Hepatocyte (in vitro differentiated cells): ENCODE results near the gene TMC1.

Source experiments
- EZH2 ChIP-seq: fragments of 200-600 bp; sonication (generic); IDR thresholded peaks from 2 replicates; pipeline ENCODE4 v1.6.1; 2016; ENCODE audit warnings: antibody characterized with exemption, mild to moderate bottlenecking, borderline replicate concordance
- EZH2phosphoT487 ChIP-seq: fragments of 200-600 bp; sonication (generic); IDR thresholded peaks from one replicate; pipeline ENCODE4 v1.6.1; 2018; ENCODE audit warnings: antibody characterized with exemption, mild to moderate bottlenecking, low read depth, moderate library complexity; ENCODE audit not compliant: unreplicated experiment, severe bottlenecking
- TF ChIP-seq, protein P1 (sequence below): fragments of 200-600 bp; sonication (generic); IDR thresholded peaks from 2 replicates; pipeline ENCODE4 v1.5.1; 2016; ENCODE audit warnings: antibody characterized with exemption, mild to moderate bottlenecking; ENCODE audit not compliant: poor library complexity

DNA sequence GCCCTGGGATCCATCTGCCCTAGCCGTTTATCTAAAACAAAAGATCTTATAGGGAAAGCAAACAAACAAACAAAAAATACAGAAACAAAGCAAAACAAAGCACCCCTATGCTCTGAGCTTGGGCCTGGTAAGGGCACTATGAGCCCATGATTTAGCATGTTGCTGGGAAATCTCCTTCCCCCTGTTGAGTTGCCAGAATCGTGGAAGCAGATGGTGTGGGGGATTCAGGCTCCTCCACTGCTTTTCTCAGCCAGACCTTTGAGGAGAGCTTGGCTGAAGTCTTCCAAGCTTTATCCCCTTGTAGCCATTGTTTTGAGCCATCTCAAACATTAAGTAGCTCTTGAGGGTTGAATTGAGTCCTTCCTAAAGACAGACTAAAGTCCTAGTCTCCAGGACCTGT lies 29.9 kb downstream of the TMC1 start:
- TF ChIP-seq, protein P1, sequence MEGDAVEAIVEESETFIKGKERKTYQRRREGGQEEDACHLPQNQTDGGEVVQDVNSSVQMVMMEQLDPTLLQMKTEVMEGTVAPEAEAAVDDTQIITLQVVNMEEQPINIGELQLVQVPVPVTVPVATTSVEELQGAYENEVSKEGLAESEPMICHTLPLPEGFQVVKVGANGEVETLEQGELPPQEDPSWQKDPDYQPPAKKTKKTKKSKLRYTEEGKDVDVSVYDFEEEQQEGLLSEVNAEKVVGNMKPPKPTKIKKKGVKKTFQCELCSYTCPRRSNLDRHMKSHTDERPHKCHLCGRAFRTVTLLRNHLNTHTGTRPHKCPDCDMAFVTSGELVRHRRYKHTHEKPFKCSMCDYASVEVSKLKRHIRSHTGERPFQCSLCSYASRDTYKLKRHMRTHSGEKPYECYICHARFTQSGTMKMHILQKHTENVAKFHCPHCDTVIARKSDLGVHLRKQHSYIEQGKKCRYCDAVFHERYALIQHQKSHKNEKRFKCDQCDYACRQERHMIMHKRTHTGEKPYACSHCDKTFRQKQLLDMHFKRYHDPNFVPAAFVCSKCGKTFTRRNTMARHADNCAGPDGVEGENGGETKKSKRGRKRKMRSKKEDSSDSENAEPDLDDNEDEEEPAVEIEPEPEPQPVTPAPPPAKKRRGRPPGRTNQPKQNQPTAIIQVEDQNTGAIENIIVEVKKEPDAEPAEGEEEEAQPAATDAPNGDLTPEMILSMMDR: no peak
- no peak for TF ChIP-seq EZH2
- TF ChIP-seq EZH2phosphoT487: no peak
